HCT116 (cell line): ENCODE results near the gene KCNMB4. TPM values are rescaled to one million over a fixed set of nuclear protein-coding genes. Genes with fewer than 3 reads are reported as not detected.

Experiments used
- ATAC-seq: fragments of 200-7000 bp; cut with Tn5 transposase; 2 replicates; pipeline ENCODE4 v1.9.1; 2020; ENCODE audit warnings: mild to moderate bottlenecking, moderate library complexity
- BruUV-seq: library from RNA; stranded (reverse); fragments of 400-500 nt; replicated peaks from 2 replicates; lab custom pipeline; 2021; lab: Mats Ljungman, UMichigan
- CTCF ChIA-PET: fragments of 300-600 bp; sonication (Branson Sonifier 250); formaldehyde crosslinking; loops from one replicate; lab custom pipeline; 2021; ENCODE audit warnings: antibody characterized with exemption; lab: Charles Lee
- POLR2A ChIA-PET: fragments of 300-600, 350-600 bp; sonication (Branson Sonifier 250); formaldehyde crosslinking; loops from one replicate; lab custom pipeline; 2021; ENCODE audit warnings: antibody characterized with exemption; lab: Charles Lee
- RAD21 ChIA-PET, 2 experiments: fragments of 300-600 bp; sonication (Branson Sonifier 250); formaldehyde crosslinking; loops; one replicate each; lab custom pipeline; 2023; ENCODE audit warnings: low total read pairs in 2 of 2; ENCODE audit not compliant: uncharacterized antibody in 2 of 2, unreplicated experiment in 2 of 2, low non-redundant PET in 1 of 2; lab: Charles Lee
- DNase-seq: peaks from one replicate; pipeline ENCODE4 v3.0.0-alpha.2; 2010; ENCODE audit warnings: low read depth, low spot score
- H2AFZ ChIP-seq: fragments of 200-600 bp; shearing (Covaris generic), sonication (generic); 2 replicates; pipeline ENCODE4 v1.6.1; 2017; ENCODE audit warnings: low read depth, mixed run types, mixed read lengths, antibody characterized with exemption, low read length; ENCODE audit not compliant: poor library complexity, severe bottlenecking
- H3K27ac ChIP-seq: 2 replicates; pipeline ENCODE4 v1.5.1; 2012; ENCODE audit warnings: low read depth, low read length
- H3K27me3 ChIP-seq: fragments of 200-600 bp; sonication (generic); 2 replicates; pipeline ENCODE4 v1.6.1; 2016; ENCODE audit warnings: mixed run types, low read length, mixed read lengths; ENCODE audit not compliant: insufficient read depth
- H3K36me3 ChIP-seq, 2 experiments: fragments of 200-500 bp in 1 of 2; fragments of 200-600 bp in 1 of 2; sonication (Bioruptor generic) in 1 of 2; sonication (generic) in 1 of 2; 2 replicates each; pipeline versions ENCODE4 v1.5.1 to v1.6.1; 2014 to 2016; ENCODE audit warnings: low read length in 2 of 2, inconsistent platforms in 1 of 2, mixed read lengths in 1 of 2, mixed run types in 1 of 2; ENCODE audit not compliant: insufficient read depth in 2 of 2, control insufficient read depth in 1 of 2
- H3K4me1 ChIP-seq, 2 experiments: fragments of 200-600 bp in 1 of 2; sonication (generic) in 1 of 2; 2 replicates each; pipeline versions ENCODE4 v1.5.1 to v1.6.1; 2012 to 2017; ENCODE audit warnings: low read length in 2 of 2, inconsistent platforms in 1 of 2, mild to moderate bottlenecking in 1 of 2, mixed read lengths in 1 of 2, mixed run types in 1 of 2, moderate library complexity in 1 of 2; ENCODE audit not compliant: insufficient read depth in 2 of 2, control insufficient read depth in 1 of 2
- H3K4me2 ChIP-seq: fragments of 200-600 bp; sonication (generic); 2 replicates; pipeline ENCODE4 v1.6.1; 2017; ENCODE audit warnings: mixed run types, low read length, mixed read lengths
- H3K4me3 ChIP-seq, 2 experiments: fragments of 200-600 bp in 1 of 2; sonication (generic) in 1 of 2; replicated peaks in 1 of 2; 2 replicates each; pipeline ENCODE4 v1.5.1; 2011 to 2016; ENCODE audit warnings: low read length in 2 of 2, control low read depth in 1 of 2, low read depth in 1 of 2, mild to moderate bottlenecking in 1 of 2, mixed read lengths in 1 of 2, mixed run types in 1 of 2
- H3K79me2 ChIP-seq: fragments of 200-600 bp; sonication (generic); 2 replicates; pipeline ENCODE4 v1.6.1; 2017; ENCODE audit warnings: mild to moderate bottlenecking, mixed run types, low read length, moderate library complexity, mixed read lengths; ENCODE audit not compliant: insufficient read depth
- H3K9ac ChIP-seq: fragments of 200-600 bp; sonication (generic); 2 replicates; pipeline ENCODE4 v1.6.1; 2016; ENCODE audit warnings: low read length, mixed read lengths
- H3K9me2 ChIP-seq: fragments of 200-600 bp; sonication (generic), shearing (Covaris generic); 2 replicates; pipeline ENCODE4 v1.6.1; 2017; ENCODE audit warnings: mixed run types, mild to moderate bottlenecking, moderate library complexity; ENCODE audit not compliant: insufficient read depth
- H3K9me3 ChIP-seq, 2 experiments: fragments of 200-500 bp in 1 of 2; fragments of 200-600 bp in 1 of 2; sonication (Bioruptor generic) in 1 of 2; sonication (generic) in 1 of 2; 2 replicates each; pipeline ENCODE4 v1.6.1; 2014 to 2017; ENCODE audit warnings: low read length in 2 of 2, mixed read lengths in 2 of 2, inconsistent platforms in 1 of 2, low read depth in 1 of 2, mild to moderate bottlenecking in 1 of 2, mixed run types in 1 of 2, moderate library complexity in 1 of 2; ENCODE audit not compliant: control insufficient read depth in 1 of 2, insufficient read depth in 1 of 2
- H4K20me1 ChIP-seq: fragments of 200-600 bp; sonication (generic), shearing (Covaris generic); 2 replicates; pipeline ENCODE4 v1.6.1; 2017; ENCODE audit warnings: mixed run types, mild to moderate bottlenecking, moderate library complexity; ENCODE audit not compliant: insufficient read depth
- ATF3 ChIP-seq: IDR thresholded peaks from 2 replicates; pipeline ENCODE4 v1.6.1; 2012
- CBX3 ChIP-seq: IDR thresholded peaks from 2 replicates; pipeline ENCODE4 v1.6.1; 2012; ENCODE audit warnings: low read depth
- CEBPB ChIP-seq: IDR thresholded peaks from 2 replicates; pipeline ENCODE4 v1.6.1; 2012; ENCODE audit warnings: low read depth
- CTCF ChIP-seq, 3 experiments: fragments of 200-600 bp in 1 of 3; sonication (generic) in 1 of 3; IDR thresholded peaks in 2 of 3; conservative IDR thresholded peaks in 1 of 3; 2 replicates each; pipeline ENCODE4 v1.5.1; 2012 to 2017; ENCODE audit warnings: low read depth in 2 of 3, low read length in 2 of 3, antibody characterized with exemption in 1 of 3, borderline replicate concordance in 1 of 3, control low read depth in 1 of 3, mild to moderate bottlenecking in 1 of 3, mixed read lengths in 1 of 3, mixed run types in 1 of 3, moderate library complexity in 1 of 3; ENCODE audit not compliant: insufficient read depth in 1 of 3
- EGR1 ChIP-seq: IDR thresholded peaks from 2 replicates; pipeline ENCODE4 v1.6.1; 2012; ENCODE audit warnings: low read depth
- EZH2 ChIP-seq: fragments of 200-600 bp; sonication (generic); IDR thresholded peaks from 2 replicates; pipeline ENCODE4 v1.6.1; 2017; ENCODE audit warnings: antibody characterized with exemption, mixed run types
- EZH2phosphoT487 ChIP-seq: fragments of 200-600 bp; IDR thresholded peaks from 2 replicates; pipeline ENCODE4 v1.6.1; 2018; ENCODE audit warnings: antibody characterized with exemption, borderline replicate concordance
- FOSL1 ChIP-seq: IDR thresholded peaks from 2 replicates; pipeline ENCODE4 v1.6.1; 2012; ENCODE audit warnings: low read depth
- JUND ChIP-seq: IDR thresholded peaks from 2 replicates; pipeline ENCODE4 v1.6.1; 2012
- MAX ChIP-seq: IDR thresholded peaks from 2 replicates; pipeline ENCODE4 v1.6.1; 2012
- RAD21 ChIP-seq: IDR thresholded peaks from 2 replicates; pipeline ENCODE4 v1.6.1; 2012; ENCODE audit warnings: low read depth, mild to moderate bottlenecking
- SP1 ChIP-seq: IDR thresholded peaks from 2 replicates; pipeline ENCODE4 v1.6.1; 2012; ENCODE audit warnings: low read depth
- TCF7L2 ChIP-seq: IDR thresholded peaks from 2 replicates; pipeline ENCODE4 v1.7.0; 2011; ENCODE audit warnings: borderline replicate concordance, inconsistent platforms; ENCODE audit not compliant: insufficient read depth, insufficient read length; ENCODE audit errors: extremely low read depth
- ZBTB33 ChIP-seq: IDR thresholded peaks from 2 replicates; pipeline ENCODE4 v1.6.1; 2011; ENCODE audit warnings: mild to moderate bottlenecking, low read length, moderate library complexity; ENCODE audit not compliant: insufficient replicate concordance; ENCODE audit errors: extremely low read depth
- ZFX ChIP-seq: fragments of 450-650 bp; IDR thresholded peaks from 2 replicates; pipeline ENCODE4 v1.6.1; 2017
- ZNF274 ChIP-seq: fragments of 200-500 bp; sonication (Bioruptor generic); IDR thresholded peaks from 2 replicates; pipeline ENCODE4 v1.6.1; 2014; ENCODE audit warnings: mild to moderate bottlenecking, low read depth, low read length, inconsistent platforms
- intact Hi-C: fragments of 100-400 bp; cut with micrococcal nuclease; formaldehyde crosslinking; loops from 2 replicates; pipeline ENCODE4 v1.10.0; 2022
- total RNA-seq: library from RNA; stranded (reverse); gene quantifications from one replicate; pipeline ENCODE4 v1.2.1, GENCODE V29; 2021; ENCODE audit not compliant: unreplicated experiment

Gene KCNMB4
- total RNA-seq, 1 experiment from 2014 or later: 5.0 TPM

GRCh38 chr12:70463997-70464396 is 97.9 kb downstream of the KCNMB4 start:
- peaks cover 0 to 9% of the 10 kb centered on the region in 2 experiments; a peak in 2 of 4 replicates for H3K4me1 ChIP-seq
- H2AFZ ChIP-seq: no peak overlapping the region
- no peaks in the 10 kb centered on the region for H3K27me3 ChIP-seq
- H4K20me1 ChIP-seq: no peaks in the 10 kb centered on the region
- no peaks in the 10 kb centered on the region for H3K9me2 ChIP-seq
- intact Hi-C loops: no loop called here
- ChIA-PET CTCF (no interaction called here), POLR2A (no interaction called here), RAD21 (no interaction called here)
- H3K4me3 ChIP-seq: no peak overlapping the region
- H3K36me3 ChIP-seq: no peaks in the 10 kb centered on the region
- ATAC-seq (no peak), DNase-seq (no peak)
- H3K79me2 ChIP-seq: peaks cover 10% of the 10 kb centered on the region
- no peak overlapping the region for H3K4me2 ChIP-seq
- TF ChIP-seq RAD21: no peak
- TF ChIP-seq ZFX: no peak
- TF ChIP-seq CBX3: peak; percentile 57; the same call in 1 of the 2 replicates
- no peak for TF ChIP-seq SP1
- no peak for TF ChIP-seq EZH2phosphoT487
- H3K9ac ChIP-seq: no peak overlapping the region
- no peak overlapping the region for H3K27ac ChIP-seq
- no TSS peak for BruUV-seq
- H3K9me3 ChIP-seq: peaks cover 10 to 11% of the 10 kb centered on the region in 2 experiments; a peak in 3 of 4 replicates

- Histone ChIP-seq H3K9me2 (no peaks in the 10 kb centered on the region), H3K4me1 (peaks cover 0 to 14% of the 10 kb centered on the region in 2 experiments; a peak in 3 of 4 replicates), H3K27me3 (no peaks in the 10 kb centered on the region), H3K9ac (no peak overlapping the region), H3K4me3 (no peak overlapping the region), H3K79me2 (peaks cover 36% of the 10 kb centered on the region), H2AFZ (no peak overlapping the region), H4K20me1 (no peaks in the 10 kb centered on the region), H3K9me3 (peaks cover 10 to 11% of the 10 kb centered on the region in 2 experiments; a peak in 3 of 4 replicates), H3K27ac (no peak overlapping the region), H3K36me3 (no peaks in the 10 kb centered on the region), H3K4me2 (no peak overlapping the region)
- ATAC-seq: no peak
- ChIA-PET CTCF (no interaction called here), RAD21 (no interaction called here), POLR2A (no interaction called here)
- intact Hi-C loops: no loop called here
- BruUV-seq: no TSS peak
- TF ChIP-seq SP1 (no peak), EZH2 (no peak), JUND (no peak), MAX (no peak), ZFX (no peak), TCF7L2 (no peak), FOSL1 (no peak), EGR1 (no peak), CTCF (IDR thresholded peaks at IDR 0.05 in 2 of 3, conservative IDR thresholded peaks at IDR 0.05 in 1 of 3; ENCODE audit: borderline replicate concordance in 1 of 3, insufficient read depth in 1 of 3, low read depth in 2 of 3, low read length in 2 of 3) (no peak), RAD21 (no peak), ATF3 (no peak), CBX3 (no peak), CEBPB (no peak), ZBTB33 (no peak), ZNF274 (no peak), EZH2phosphoT487 (no peak)
- no peak for DNase-seq
Observed at GRCh38 chr12:70466753-70467152, 100.7 kb downstream of the KCNMB4 start.
